NCI-H82 treated with DMSO at 0.1 percent for 48 hours (cell line): ENCODE data around the gene SLC49A3.
"Not testable (repeated sequence)": the region's sequence is repeated elsewhere in the genome, so short reads cannot be mapped to it uniquely, and the experiment has no call there.

Experiments
- DNase-seq: peaks from one replicate; lab custom pipeline; 2025; ENCODE audit not compliant: unreplicated experiment; lab: John Stamatoyannopoulos, UW

The SLC49A3 gene

GRCh38 chr4:681736-682451 is 7.1 kb downstream of the SLC49A3 start:
- peak; percentile 1 for DNase-seq

- no peak for DNase-seq
Observed at GRCh38 chr4:680928-681645, 7.9 kb downstream of the SLC49A3 start.

GRCh38 chr4:680551-680927 is 8.4 kb downstream of the SLC49A3 start:
- DNase-seq = no peak

- DNase-seq = no peak
Observed at GRCh38 chr4:680091-680490, 8.9 kb downstream of the SLC49A3 start.

- DNase-seq = no peak
Observed at GRCh38 chr4:679629-680028, 9.3 kb downstream of the SLC49A3 start.

- DNase-seq = no peak
Observed at GRCh38 chr4:679104-679481, 9.9 kb downstream of the SLC49A3 start.

GRCh38 chr4:678331-679103 is 10.4 kb downstream of the SLC49A3 start:
- no peak for DNase-seq

- DNase-seq = no peak
Observed at GRCh38 chr4:677431-678293, 11.3 kb downstream of the SLC49A3 start.

- DNase-seq = no peak
Observed at GRCh38 chr4:676871-677235, 12.1 kb downstream of the SLC49A3 start.

GRCh38 chr4:675980-676870 is 12.7 kb downstream of the SLC49A3 start:
- DNase-seq = no peak

GRCh38 chr4:675036-675882 is 13.7 kb downstream of the SLC49A3 start:
- no peak for DNase-seq

- peak; percentile 67 for DNase-seq
Observed at GRCh38 chr4:674172-675035, 14.5 kb downstream of the SLC49A3 start, which contains the start of the genes ATP5ME and MYL5. Gene ATP5ME, minus strand, starts transcription at chr4:674276. Its CDS starts 29 bp downstream, at chr4:674247. Gene MYL5, plus strand, starts transcription at chr4:674542. Its CDS starts 3,485 bp downstream, at chr4:678027.

GRCh38 chr4:673349-674091 is 15.4 kb downstream of the SLC49A3 start:
- no peak for DNase-seq

- DNase-seq = no peak
Observed at GRCh38 chr4:671769-672168, 17.2 kb downstream of the SLC49A3 start.

GRCh38 chr4:669806-670559 is 19.0 kb downstream of the SLC49A3 start:
- DNase-seq = peak; percentile 6

GRCh38 chr4:668219-668618 is 20.7 kb downstream of the SLC49A3 start:
- not testable (repeated sequence) for DNase-seq

GRCh38 chr4:667545-667925 is 21.4 kb downstream of the SLC49A3 start:
- DNase-seq = no peak
